ENCODE measurements around the gene TMCO2. TPM values are rescaled to one million over a fixed set of nuclear protein-coding genes. Genes with fewer than 3 reads are reported as not detected.
A peak's percentile ranks its signal among the peaks of the same experiment; 100 is the strongest.

Gene TMCO2
- total RNA-seq, 1 donor from 2014 or later = not detected

- intact Hi-C loops (cut with DNase I) = loop anchor here (1.0 to 2.0 kb wide), 2 partner anchors 58 to 96 kb away; partner anchors contain the start of gene RLF
- no peak for DNase-seq (ENCODE audit: low spot score in 2 of 2)
- Histone ChIP-seq H3K4me3 (peak overlapping the region; percentile 84), H3K4me1 (peaks cover 8 to 31% of the 10 kb centered on the region in 2 donors), H3K27ac (peak overlapping the region; percentile 90 to 98), H3K9me3 (no peaks in the 10 kb centered on the region), H3K36me3 (peaks cover 11 to 19% of the 10 kb centered on the region in 2 donors), H3K27me3 (no peaks in the 10 kb centered on the region)
- no peak for TF ChIP-seq CTCF (IDR thresholded peaks at IDR 0.05)
These were observed 9.6 kb downstream of the TMCO2 start for GRCh38 chr1:40257313-40257687.

GRCh38 chr1:40257688-40258444, 10.1 kb downstream of the TMCO2 start, which contains the start of gene ZMPSTE24:
TSS of gene ZMPSTE24 (plus strand) at chr1:40258236. CDS start at chr1:40258272, 36 bp downstream.
- H3K36me3 ChIP-seq = peaks cover 11 to 22% of the 10 kb centered on the region in 2 donors
- no peak for TF ChIP-seq CTCF (IDR thresholded peaks at IDR 0.05)
- H3K9me3 ChIP-seq = no peaks in the 10 kb centered on the region
- DNase-seq (ENCODE audit: low spot score in 2 of 2) = peak; percentile 88 to 98
- H3K4me1 ChIP-seq = peaks cover 8 to 34% of the 10 kb centered on the region in 2 donors
- H3K27me3 ChIP-seq = no peaks in the 10 kb centered on the region
- peak within 1 kb of the TSS; percentile 90 to 98 for H3K27ac ChIP-seq
- H3K4me3 ChIP-seq = peak within 1 kb of the TSS; percentile 84
- intact Hi-C loops (cut with DNase I) = loop anchor here (1.0 to 2.0 kb wide), 3 partner anchors 57 to 115 kb away; partner anchors contain the start of genes RLF and SMAP2

- no peak for TF ChIP-seq CTCF (IDR thresholded peaks at IDR 0.05)
- Histone ChIP-seq H3K27ac (peak overlapping the region; percentile 90 to 98), H3K4me3 (peak overlapping the region; percentile 84), H3K27me3 (no peaks in the 10 kb centered on the region), H3K36me3 (peaks cover 11 to 22% of the 10 kb centered on the region in 2 donors), H3K4me1 (peaks cover 8 to 39% of the 10 kb centered on the region in 2 donors), H3K9me3 (no peaks in the 10 kb centered on the region)
- intact Hi-C loops (cut with DNase I) = loop anchor here (2.0 kb wide), 1 partner anchor 114 kb away; the partner anchor contains the start of gene SMAP2
- DNase-seq (ENCODE audit: low spot score in 2 of 2) = no peak
These were observed 10.7 kb downstream of the TMCO2 start for GRCh38 chr1:40258445-40258769.

GRCh38 chr1:40264354-40264781, 16.6 kb downstream of the TMCO2 start:
- peaks cover 21 to 33% of the 10 kb centered on the region in 2 donors for H3K36me3 ChIP-seq
- H3K27me3 ChIP-seq = no peaks in the 10 kb centered on the region
- peak overlapping the region in 1 of 2 donors; percentile 28 for H3K4me3 ChIP-seq
- H3K9me3 ChIP-seq = no peaks in the 10 kb centered on the region
- intact Hi-C loops (cut with DNase I) = loop anchor here (2.0 kb wide), 1 partner anchor 224 kb away; the partner anchor contains the start of gene CAP1
- peak overlapping the region; percentile 81 to 89 for H3K27ac ChIP-seq
- DNase-seq (ENCODE audit: low spot score in 2 of 2) = peak in 1 of 2 donors; percentile 66
- H3K4me1 ChIP-seq = peaks cover 6 to 68% of the 10 kb centered on the region in 2 donors
- no peak for TF ChIP-seq CTCF (IDR thresholded peaks at IDR 0.05)

GRCh38 chr1:40265298-40265697, 17.6 kb downstream of the TMCO2 start:
- peaks cover 4 to 63% of the 10 kb centered on the region in 2 donors for H3K4me1 ChIP-seq
- H3K4me3 ChIP-seq = no peak overlapping the region
- H3K9me3 ChIP-seq = no peaks in the 10 kb centered on the region
- no peak for TF ChIP-seq CTCF (IDR thresholded peaks at IDR 0.05)
- H3K27me3 ChIP-seq = no peaks in the 10 kb centered on the region
- H3K36me3 ChIP-seq = peaks cover 26 to 43% of the 10 kb centered on the region in 2 donors
- H3K27ac ChIP-seq = peak overlapping the region; percentile 81 to 89
- intact Hi-C loops (cut with DNase I) = loop anchor here (2.0 to 5.0 kb wide), 2 partner anchors 224 to 427 kb away; partner anchors contain the start of genes CAP1 and NFYC
- DNase-seq (ENCODE audit: low spot score in 2 of 2) = no peak
